ENCODE results near the gene MAJIN.

The MAJIN gene

GRCh38 chr11:64903291-64903833 is 68.5 kb downstream of the MAJIN start:
- POLR2A ChIA-PET, result no interaction called here
- CTCF ChIA-PET, result interaction anchor here (0.5 to 0.8 kb wide), 2 partner anchors 56 to 572 kb away, joined by 3 to 4 read pairs; no protein-coding TSS in a partner anchor
- Histone ChIP-seq H3K36me3 (ENCODE audit: control insufficient read depth in 2 of 2, insufficient read depth in 1 of 2, low read length in 2 of 2) (peaks cover 0 to 80% of the 10 kb centered on the region in 2 experiments; a peak in 2 of 3 replicates), H3K9me3 (ENCODE audit: control insufficient read depth, insufficient read depth, low read depth, low read length) (no peaks in the 10 kb centered on the region), H3K4me3 (ENCODE audit: low read depth, low read length) (no peak overlapping the region), H3K4me1 (ENCODE audit: control insufficient read depth, insufficient read depth, low read length) (no peaks in the 10 kb centered on the region), H3K27ac (ENCODE audit: extremely low read depth, low read depth, low read length) (no peak overlapping the region)
- TF ChIP-seq ZNF449 (tag by site-specific recombination; IDR thresholded peaks at IDR 0.05) (no peak), ZBTB21 (tag by site-specific recombination; IDR thresholded peaks at IDR 0.05) (no peak), ZNF398 (tag by site-specific recombination; IDR thresholded peaks at IDR 0.05) (no peak), HOXC10 (CRISPR knock-in tag; IDR thresholded peaks at IDR 0.05) (no peak), ZBTB7A (tag by site-specific recombination; IDR thresholded peaks at IDR 0.05; ENCODE audit: low read depth) (no peak), ZSCAN4 (tag by site-specific recombination; IDR thresholded peaks at IDR 0.05) (no peak), ZNF670 (tag by site-specific recombination; IDR thresholded peaks at IDR 0.05; ENCODE audit: low read depth) (no peak), MYNN (tag by site-specific recombination; IDR thresholded peaks at IDR 0.05; ENCODE audit: borderline replicate concordance) (no peak), HIC1 (tag by site-specific recombination; IDR thresholded peaks at IDR 0.05) (no peak), FEZF1 (tag by site-specific recombination; IDR thresholded peaks at IDR 0.05) (no peak), ZNF221 (tag by site-specific recombination; IDR thresholded peaks at IDR 0.05; ENCODE audit: borderline replicate concordance) (no peak), MZF1 (tag by site-specific recombination; IDR thresholded peaks at IDR 0.05; ENCODE audit: borderline replicate concordance) (no peak), ZNF302 (tag by site-specific recombination; IDR thresholded peaks at IDR 0.05; ENCODE audit: low read depth) (no peak), YY2 (tag by site-specific recombination; IDR thresholded peaks at IDR 0.05) (no peak)
- TF ChIP-seq, protein P1, sequence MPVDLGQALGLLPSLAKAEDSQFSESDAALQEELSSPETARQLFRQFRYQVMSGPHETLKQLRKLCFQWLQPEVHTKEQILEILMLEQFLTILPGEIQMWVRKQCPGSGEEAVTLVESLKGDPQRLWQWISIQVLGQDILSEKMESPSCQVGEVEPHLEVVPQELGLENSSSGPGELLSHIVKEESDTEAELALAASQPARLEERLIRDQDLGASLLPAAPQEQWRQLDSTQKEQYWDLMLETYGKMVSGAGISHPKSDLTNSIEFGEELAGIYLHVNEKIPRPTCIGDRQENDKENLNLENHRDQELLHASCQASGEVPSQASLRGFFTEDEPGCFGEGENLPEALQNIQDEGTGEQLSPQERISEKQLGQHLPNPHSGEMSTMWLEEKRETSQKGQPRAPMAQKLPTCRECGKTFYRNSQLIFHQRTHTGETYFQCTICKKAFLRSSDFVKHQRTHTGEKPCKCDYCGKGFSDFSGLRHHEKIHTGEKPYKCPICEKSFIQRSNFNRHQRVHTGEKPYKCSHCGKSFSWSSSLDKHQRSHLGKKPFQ (tag by site-specific recombination; IDR thresholded peaks at IDR 0.05), result no peak
- TF ChIP-seq, protein P2, sequence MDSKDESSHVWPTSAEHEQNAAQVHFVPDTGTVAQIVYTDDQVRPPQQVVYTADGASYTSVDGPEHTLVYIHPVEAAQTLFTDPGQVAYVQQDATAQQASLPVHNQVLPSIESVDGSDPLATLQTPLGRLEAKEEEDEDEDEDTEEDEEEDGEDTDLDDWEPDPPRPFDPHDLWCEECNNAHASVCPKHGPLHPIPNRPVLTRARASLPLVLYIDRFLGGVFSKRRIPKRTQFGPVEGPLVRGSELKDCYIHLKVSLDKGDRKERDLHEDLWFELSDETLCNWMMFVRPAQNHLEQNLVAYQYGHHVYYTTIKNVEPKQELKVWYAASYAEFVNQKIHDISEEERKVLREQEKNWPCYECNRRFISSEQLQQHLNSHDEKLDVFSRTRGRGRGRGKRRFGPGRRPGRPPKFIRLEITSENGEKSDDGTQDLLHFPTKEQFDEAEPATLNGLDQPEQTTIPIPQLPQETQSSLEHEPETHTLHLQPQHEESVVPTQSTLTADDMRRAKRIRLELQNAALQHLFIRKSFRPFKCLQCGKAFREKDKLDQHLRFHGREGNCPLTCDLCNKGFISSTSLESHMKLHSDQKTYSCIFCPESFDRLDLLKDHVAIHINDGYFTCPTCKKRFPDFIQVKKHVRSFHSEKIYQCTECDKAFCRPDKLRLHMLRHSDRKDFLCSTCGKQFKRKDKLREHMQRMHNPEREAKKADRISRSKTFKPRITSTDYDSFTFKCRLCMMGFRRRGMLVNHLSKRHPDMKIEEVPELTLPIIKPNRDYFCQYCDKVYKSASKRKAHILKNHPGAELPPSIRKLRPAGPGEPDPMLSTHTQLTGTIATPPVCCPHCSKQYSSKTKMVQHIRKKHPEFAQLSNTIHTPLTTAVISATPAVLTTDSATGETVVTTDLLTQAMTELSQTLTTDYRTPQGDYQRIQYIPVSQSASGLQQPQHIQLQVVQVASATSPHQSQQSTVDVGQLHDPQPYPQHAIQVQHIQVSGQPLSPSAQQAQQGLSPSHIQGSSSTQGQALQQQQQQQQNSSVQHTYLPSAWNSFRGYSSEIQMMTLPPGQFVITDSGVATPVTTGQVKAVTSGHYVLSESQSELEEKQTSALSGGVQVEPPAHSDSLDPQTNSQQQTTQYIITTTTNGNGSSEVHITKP (tag by site-specific recombination; IDR thresholded peaks at IDR 0.05), result no peak

All from HEK293 (cell line).